ENCODE measurements around the gene G2E3.
"Not testable (repeated sequence)": the region's sequence is repeated elsewhere in the genome, so short reads cannot be mapped to it uniquely, and the experiment has no call there.

Gene G2E3, protein sequence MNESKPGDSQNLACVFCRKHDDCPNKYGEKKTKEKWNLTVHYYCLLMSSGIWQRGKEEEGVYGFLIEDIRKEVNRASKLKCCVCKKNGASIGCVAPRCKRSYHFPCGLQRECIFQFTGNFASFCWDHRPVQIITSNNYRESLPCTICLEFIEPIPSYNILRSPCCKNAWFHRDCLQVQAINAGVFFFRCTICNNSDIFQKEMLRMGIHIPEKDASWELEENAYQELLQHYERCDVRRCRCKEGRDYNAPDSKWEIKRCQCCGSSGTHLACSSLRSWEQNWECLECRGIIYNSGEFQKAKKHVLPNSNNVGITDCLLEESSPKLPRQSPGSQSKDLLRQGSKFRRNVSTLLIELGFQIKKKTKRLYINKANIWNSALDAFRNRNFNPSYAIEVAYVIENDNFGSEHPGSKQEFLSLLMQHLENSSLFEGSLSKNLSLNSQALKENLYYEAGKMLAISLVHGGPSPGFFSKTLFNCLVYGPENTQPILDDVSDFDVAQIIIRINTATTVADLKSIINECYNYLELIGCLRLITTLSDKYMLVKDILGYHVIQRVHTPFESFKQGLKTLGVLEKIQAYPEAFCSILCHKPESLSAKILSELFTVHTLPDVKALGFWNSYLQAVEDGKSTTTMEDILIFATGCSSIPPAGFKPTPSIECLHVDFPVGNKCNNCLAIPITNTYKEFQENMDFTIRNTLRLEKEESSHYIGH

DNA sequence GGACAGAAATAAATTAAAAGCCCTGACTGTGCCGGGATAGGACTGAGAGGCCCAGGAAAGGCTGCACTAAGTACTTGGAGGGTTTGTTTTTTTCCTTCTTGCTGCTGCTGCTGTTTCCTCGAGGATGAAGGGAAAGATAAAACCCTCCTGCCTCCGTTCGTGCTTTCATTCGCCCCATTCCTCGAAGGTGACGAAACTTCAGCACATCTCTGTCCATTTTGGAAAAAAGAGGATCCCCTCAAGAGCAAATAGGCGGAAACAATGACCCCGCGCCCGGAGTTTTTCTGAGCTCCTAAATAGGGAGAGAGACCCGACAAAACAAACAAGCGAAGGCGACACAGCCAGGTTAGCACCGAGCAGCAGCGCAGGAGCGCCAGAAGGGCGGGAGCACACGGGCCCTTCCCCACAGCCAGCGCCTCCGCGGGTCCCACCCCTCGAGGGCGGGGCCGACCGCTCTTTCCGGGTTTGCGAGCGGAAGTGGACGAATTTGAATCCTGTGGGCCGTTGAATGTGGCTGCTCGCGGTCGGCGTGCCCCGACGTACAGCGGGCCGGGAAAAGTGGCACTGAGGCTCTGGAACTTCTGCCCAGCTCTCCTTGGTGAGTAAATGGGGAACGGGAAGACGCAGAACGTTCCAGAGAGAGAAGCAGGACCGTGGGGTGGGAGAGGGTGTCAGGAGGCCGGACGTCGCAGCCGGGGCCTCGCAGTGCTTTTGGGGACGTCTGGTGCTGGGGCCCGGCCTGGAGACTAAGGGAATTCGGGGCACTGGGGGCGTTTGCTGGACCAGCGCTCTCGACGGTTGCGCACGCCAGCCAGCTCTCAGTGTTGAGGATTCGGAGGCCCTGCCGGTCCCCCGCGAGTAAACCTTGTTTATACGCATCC lies at the start of gene G2E3:
Gene G2E3 (plus strand): TSS at position 484 of the 881 bp plus-strand sequence. CDS start 21,922 bp downstream, outside the sequence.
- DNase-seq = peak; percentile 50

- no peak for DNase-seq
These were observed 41.2 kb upstream of the G2E3 start for GRCh38 chr14:30517737-30518136.

- DNase-seq = no peak
These were observed 39.9 kb upstream of the G2E3 start for GRCh38 chr14:30518867-30519560.

- no peak for DNase-seq
These were observed 39.0 kb upstream of the G2E3 start for GRCh38 chr14:30519961-30520360.

DNA sequence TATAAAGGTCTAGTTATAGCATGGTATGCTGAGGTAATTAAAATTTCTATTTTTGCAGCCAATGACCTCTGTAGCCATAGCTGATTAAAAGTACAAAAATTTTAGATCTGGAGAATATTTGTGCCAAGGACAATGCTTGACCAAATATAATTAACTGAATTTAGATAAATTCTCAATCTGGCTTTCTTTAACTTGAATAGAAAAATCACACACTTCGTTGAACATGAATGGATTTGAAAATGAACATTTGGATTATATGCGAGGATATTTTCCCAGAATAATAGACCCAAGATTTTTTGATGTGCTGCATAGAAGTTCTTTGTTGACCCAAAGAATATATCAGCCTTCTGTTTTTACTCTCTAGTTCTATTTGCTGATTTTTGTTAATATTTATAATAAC lies 38.4 kb upstream of the G2E3 start:
- no peak for DNase-seq

- peak; percentile 14 for DNase-seq
These were observed 36.8 kb upstream of the G2E3 start for GRCh38 chr14:30521899-30522736.

- no peak for DNase-seq
These were observed 33.1 kb upstream of the G2E3 start for GRCh38 chr14:30525833-30526232.

GRCh38 chr14:30527196-30527595 lies 31.8 kb upstream of the G2E3 start:
- DNase-seq = no peak

GRCh38 chr14:30528119-30528518 lies 30.8 kb upstream of the G2E3 start:
- DNase-seq = no peak

DNA sequence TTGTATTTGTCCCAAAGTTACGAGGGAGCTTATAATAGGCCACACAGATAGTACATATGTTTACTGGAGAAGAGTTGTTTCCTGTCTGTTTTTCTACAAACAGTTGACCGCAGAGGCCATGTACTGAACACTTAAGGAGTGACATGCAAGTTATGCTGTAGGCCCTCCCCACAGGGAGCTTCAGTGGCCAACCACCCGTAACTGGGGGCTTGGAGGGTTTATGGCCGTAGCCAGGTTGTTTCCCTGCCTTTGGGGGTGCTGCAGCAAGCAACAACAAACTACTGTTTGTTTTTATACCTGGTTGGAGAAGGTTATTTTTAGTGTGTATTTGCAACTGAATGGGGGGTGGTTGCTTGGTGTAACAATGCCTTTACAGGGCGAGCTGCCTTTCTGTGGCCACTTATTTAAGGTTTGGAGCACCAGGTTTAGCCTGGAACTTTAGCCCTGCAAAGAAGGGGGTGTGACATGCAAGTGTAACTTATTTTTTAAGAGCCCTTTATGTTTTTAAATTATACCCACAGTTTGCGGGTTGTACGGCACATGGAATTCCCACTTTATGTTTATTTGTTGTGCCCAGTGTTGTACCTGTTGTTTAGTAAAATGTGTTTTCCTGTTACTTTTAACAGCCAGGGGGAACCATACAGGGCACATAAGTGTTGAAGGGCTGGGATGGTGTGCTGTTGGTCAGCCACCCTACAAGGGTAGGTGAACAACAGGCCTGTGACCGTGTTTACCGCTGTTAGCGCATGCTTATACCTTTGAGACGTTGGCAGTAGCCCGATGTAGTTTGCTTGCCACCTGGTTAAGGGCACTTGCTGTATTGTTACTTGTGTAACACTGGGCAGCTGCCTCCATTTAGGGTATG lies 29.9 kb upstream of the G2E3 start:
- DNase-seq = no peak

- no peak for DNase-seq
These were observed 26.7 kb upstream of the G2E3 start for GRCh38 chr14:30532264-30532663.

DNA sequence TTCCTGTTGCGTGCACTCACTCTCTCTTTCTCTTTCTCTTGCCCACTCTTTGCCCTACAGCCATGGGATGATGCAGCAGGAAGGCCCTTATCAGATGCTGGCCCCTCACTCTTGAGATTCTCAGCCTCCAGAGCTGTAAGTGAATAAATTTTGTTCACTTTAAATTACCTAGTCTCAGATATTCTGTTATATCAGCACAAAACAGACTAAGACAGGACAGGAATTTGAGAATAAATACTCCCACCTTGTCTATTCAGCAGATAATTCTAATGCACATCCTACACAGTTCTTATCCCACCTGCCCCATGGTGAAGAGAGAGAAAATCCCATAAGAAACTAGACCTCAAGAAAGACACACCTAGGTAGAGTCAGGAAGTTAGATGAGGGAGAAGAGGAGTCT lies 25.8 kb upstream of the G2E3 start:
- DNase-seq = no peak

DNA sequence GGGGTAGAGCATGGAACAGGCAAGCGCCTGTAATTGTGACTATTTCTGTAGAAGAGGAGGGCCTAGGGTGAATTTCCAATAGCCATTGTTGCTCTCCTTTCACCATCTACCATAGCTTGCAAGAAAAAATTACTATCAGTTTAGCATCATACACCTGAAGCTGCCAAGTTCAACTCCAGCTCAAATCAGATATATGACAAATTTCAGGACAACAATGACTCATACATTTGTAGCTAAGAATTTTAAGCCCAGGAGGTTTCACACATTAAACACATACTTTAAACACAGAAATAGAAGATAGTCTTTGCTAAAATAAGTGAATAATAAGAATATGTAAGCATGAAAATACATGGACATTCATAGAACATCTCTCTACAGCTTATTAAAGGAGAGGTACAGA lies 17.6 kb upstream of the G2E3 start:
- DNase-seq = no peak

- DNase-seq = not testable (repeated sequence)
These were observed 12.2 kb upstream of the G2E3 start for GRCh38 chr14:30546735-30547134.

- no peak for DNase-seq
These were observed 11.4 kb upstream of the G2E3 start for GRCh38 chr14:30547388-30548048.

DNA sequence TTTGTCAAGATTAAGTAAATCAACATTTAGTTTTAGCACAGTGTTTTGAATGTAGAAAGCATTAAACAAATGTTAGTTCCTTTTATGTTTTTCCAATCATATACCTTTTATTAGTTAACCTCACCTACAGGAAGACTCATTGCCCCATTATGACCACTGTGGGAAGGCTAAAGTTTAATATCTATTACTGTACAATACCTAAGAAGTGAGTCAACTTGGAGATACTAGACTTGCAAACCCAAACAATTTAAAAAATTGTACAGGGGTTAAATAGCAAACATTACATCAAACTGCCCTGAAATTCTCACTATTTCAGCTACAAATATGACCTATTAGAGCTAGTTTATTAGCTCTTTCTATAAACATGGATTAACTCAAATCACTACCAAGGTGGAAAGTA lies 8.6 kb upstream of the G2E3 start:
- no peak for DNase-seq

DNA sequence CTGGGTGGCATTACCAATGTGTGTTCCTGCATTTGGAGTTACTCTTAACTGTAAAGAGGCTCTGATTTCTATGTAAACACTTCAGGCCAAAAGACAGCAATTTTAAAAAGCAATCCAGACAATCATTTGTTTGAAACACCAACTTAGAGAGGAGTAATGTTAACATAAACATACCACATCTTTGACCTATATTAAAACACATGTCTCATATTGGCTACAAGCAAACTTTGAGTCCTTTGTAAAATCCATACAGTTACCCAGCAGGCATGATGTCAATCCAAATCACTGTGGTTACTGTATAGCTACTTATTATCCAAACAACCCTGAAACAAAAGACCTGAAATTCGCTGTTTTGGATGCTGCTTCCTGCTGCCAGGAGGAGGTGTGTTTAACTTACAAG lies 7.5 kb upstream of the G2E3 start:
- DNase-seq = peak; percentile 82

GRCh38 chr14:30553311-30553989 lies 5.5 kb upstream of the G2E3 start:
- no peak for DNase-seq

GRCh38 chr14:30558362-30558674 lies 640 bp upstream of the G2E3 start:
- DNase-seq = no peak

GRCh38 chr14:30559638-30560091 lies 707 bp downstream of the G2E3 start:
- DNase-seq = no peak

Measured in NCI-H2081 treated with DMSO at 0.1 percent for 48 hours (cell line).